HL-60/S4 treated with phorbol 12-myristate 13-acetate at 8.2 ng/mL for 4 days and 3 days (cell line): ENCODE data around the gene RAB11A.

Experiments used
- in situ Hi-C: fragments of 300-500 bp; cut with MboI; formaldehyde crosslinking; loops from 2 replicates; pipeline ENCODE4 v1.15.0; 2022; ENCODE audit warnings: low sequenced_read_pairs

The RAB11A gene

GRCh38 chr15:65883571-65883970, 14.3 kb downstream of the RAB11A start:
- in situ Hi-C loops: no loop called here

DNA sequence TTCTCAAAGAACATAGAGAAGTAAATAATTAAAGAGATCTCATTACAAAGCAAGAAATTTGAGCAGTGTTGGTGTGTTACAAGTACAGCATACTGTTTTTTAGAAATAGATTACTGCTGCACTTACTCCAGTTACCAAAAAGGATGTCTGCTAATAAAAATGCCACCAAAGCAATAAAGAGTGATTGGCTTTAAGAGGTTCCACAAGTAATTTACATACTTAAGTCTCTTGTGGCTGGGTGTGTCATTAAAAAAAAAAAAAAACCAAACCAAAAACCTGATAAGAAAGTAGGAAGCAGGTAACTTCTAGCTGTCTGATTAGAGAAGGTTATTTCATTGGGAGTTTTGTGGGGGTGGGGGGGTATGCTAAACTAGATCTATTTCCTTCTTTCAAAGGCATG, 15.2 kb downstream of the RAB11A start:
- in situ Hi-C loops: no loop called here

DNA sequence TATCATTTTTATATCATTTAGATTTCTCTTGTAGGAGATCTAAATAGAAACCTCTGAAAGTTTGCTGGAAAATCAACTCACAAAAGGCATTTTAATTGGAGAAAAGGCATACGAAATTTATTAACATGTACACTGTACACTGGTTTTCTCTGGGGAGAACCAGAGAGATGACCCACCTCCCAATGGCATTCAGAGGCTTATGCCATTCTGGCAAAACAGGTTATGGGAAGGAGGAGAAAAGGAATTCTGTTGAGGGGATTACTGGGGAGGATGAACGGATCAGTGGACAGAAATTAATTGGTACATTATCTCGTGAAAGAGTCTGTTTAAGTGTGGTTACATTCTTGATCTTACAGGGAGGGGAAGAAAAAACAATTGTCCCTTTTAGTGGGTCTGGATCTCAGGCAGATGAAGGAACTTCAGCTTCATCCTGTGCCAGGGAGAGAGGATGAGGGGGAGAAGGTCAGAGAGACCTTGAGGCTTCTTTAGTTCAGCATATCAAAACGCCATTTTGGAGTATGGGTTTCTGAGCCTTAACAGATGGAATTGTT, 16.5 kb downstream of the RAB11A start:
- in situ Hi-C loops: no loop called here

DNA sequence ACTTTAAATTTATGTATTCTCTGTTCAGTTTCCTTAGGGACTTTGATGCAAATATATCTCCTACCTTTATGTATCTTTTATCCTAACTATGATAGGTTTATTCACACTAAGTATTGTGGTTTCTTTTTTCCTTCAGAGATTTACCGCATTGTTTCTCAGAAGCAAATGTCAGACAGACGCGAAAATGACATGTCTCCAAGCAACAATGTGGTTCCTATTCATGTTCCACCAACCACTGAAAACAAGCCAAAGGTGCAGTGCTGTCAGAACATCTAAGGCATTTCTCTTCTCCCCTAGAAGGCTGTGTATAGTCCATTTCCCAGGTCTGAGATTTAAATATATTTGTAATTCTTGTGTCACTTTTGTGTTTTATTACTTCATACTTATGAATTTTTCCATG, 18.3 kb downstream of the RAB11A start:
- in situ Hi-C loops: no loop called here

- in situ Hi-C loops: no loop called here
Observed at GRCh38 chr15:65888981-65889380, 19.7 kb downstream of the RAB11A start.

DNA sequence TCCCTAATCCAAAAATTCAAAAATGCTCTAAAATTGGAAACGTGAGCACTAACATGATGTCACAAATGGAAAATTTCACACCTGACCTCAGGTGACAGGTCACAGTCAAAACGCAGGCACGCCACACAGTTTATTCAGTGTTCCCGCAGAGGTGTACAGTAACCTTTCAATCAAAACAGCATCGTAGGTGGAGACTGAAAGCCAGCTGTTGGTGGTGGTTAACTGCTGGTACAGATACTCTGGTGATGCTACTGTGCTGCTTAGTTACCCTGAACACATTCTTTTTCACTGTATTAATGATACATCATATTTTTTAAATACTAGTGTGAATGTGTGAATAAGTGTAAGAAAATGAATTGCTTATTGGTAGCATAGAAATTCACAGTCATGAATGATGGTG, 23.8 kb downstream of the RAB11A start:
- in situ Hi-C loops: no loop called here

- in situ Hi-C loops: no loop called here
Observed at GRCh38 chr15:65896236-65896635, 26.9 kb downstream of the RAB11A start.

- in situ Hi-C loops: no loop called here
Observed at GRCh38 chr15:65900488-65900887, 31.2 kb downstream of the RAB11A start.

DNA sequence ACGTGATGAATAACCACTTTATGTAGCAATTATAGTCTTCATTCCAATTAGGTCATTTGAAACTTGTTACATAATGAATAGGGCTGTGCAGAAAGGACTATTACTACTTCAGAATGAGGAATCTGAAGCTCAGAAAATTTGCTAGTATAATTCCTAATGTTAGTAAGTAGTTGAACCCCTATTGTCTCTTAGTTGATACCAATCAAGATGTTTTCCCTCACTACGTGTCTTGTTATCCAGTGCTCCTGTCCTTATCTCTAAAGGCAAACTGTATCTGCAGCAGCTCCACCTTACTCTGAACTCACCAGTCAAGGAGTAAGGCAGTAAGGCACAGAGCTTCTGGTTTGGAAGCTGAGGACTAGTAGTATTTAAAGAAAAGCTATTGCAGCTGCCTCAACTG, 32.0 kb downstream of the RAB11A start:
- in situ Hi-C loops: no loop called here

DNA sequence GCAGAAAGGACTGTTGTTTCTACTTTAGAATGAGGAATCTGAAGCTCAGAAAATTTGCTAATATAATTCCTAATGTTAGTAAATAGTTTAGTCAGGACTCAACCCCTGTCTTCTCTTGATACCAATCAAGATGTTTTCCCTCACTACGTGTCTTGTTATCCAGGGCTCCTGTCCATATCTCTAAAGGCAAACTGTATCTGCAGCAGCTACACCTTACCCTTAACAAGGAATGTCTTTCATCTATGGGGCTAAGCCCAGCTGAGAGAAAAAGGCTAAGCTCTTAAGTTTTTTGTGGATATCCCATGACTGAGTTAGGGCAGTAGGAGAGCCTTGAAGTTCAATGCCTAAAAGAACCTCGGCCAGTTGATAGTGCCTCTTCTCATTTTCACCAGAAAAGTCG, 32.5 kb downstream of the RAB11A start:
- in situ Hi-C loops: no loop called here

DNA sequence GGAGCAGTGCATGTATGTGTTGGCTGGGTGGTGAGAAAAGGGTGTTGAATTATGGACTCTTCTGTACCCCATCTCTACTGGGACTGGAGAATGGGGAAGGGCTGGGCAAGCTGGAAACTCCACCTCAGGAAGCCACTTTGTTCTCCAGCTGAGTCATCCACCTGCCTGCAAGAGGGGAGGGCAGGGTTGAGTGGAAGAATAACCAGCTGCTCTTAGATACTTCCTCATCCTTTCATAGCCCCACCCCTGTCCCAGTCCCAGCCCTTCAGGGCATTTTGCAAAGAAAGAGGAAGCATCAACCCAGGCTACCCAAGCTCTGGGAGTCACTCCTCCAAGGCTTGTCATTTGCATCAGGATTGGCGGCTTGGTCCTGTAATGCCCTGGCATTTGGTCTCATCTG, 33.1 kb downstream of the RAB11A start:
- in situ Hi-C loops: no loop called here

DNA sequence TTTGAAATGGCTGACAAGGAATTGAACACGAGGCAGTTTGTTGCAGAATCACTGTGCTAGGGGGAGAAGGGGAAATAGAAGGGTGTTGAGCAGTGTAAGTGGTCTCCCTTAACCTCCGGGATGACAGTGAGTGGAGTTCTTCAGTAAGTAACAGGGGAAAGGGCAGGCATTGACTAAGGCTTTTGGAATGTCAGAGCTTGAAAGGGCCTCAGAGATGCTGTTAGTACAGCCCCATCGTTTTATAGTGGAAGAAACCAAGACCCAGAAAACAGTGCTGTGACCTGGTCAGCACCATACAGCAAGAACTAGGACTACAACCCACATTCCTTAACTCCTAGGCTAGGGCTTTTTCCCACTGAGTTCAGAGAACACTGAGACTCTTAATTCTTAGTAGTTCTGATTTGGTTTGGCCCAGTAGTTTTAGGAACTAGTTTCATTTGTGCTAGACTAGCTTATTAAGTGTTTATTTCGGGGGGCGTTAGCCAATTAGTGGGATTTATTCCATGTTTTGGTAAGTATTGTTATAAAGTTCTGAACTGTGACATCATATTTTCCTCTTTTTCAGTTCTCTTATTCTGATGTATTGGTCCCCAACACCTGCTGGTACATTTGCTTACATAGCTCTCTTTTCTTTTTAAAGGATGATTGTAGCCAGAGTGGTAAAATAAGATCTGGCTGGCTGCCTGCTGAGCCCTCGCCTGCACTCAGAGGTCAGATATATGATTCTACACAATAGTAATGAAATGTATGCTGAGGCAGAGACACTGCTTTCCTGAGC, 34.2 kb downstream of the RAB11A start:
- in situ Hi-C loops: no loop called here

DNA sequence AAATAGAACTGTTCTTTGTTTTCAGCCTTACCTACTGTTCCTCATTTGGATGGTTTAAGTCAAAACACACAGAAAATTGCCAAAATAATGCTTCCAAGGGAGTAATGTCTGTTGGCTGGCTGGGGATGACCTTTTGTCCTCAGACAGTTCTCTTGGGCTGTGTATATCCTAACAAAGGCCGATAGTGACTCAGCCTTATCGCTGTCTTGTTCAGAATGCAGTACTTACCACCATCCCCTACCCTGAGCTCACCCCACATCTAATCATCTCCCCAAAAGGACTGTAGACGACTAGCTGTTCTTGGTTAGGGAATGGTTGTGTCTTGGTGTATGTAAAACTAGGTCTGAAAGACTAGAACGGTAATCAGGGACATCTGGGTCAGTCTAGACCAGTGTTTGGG, 35.0 kb downstream of the RAB11A start:
- in situ Hi-C loops: no loop called here

GRCh38 chr15:65906396-65906795, 37.1 kb downstream of the RAB11A start:
- in situ Hi-C loops: no loop called here

DNA sequence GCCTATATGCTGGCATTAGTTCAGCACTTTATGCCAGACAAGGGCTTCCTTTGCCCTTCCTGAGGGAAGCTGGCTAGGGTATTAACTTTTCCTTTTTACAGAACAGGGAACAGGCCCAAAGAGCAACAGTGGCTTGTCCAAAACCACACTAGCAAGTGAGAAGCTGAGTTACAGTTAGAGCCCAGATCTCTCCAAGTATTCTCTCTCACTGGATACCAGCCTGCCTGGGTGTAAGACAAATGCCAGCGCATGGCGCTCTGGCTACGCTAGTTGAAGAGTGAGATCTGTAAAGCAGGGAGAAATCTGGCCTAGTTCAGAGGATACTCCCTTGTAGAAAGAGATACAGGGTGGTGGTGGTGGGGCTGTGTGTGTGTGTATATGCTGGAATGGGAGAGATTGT, 38.4 kb downstream of the RAB11A start:
- in situ Hi-C loops: no loop called here

- in situ Hi-C loops: no loop called here
Observed at GRCh38 chr15:65908876-65909275, 39.6 kb downstream of the RAB11A start.

GRCh38 chr15:65909831-65910230, 40.5 kb downstream of the RAB11A start:
- in situ Hi-C loops: no loop called here

DNA sequence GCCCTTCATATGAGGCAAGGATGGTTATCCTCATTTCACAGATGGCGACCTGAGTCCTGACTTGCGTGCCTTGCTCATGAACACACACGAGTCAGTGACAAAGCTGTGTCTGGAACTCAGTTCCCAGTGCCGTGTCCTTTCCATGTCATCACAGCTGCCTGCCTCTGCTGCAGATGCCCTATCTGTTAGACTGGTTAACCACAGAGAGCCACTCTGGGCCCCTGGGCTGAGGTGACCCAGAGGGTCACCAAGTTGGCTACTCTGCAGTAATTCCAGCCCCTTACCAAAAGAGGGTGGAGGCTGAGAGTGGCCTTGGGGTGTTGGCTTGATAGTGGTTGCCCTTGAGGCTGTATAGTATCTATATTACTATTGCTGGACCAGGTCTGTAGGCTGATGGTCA, 41.0 kb downstream of the RAB11A start:
- in situ Hi-C loops: no loop called here

DNA sequence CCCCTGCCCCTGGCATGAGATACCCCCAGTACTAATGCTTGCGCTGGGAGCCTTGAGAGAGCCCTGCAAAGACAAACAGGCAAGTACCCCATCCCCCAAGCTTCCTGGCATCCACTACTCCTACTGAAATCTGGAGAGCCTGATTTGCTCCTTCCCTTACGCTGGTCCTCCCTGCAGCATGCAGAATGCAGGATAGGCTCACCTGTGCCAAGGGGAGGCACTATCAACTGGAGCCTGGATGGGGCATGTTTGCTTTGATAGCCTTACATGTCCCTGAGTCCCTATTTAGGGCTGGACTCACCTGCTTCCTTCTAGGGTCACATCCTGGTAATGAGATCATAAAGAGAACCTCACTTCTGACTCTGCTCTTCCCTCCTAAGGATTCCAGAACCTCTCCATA, 42.9 kb downstream of the RAB11A start:
- in situ Hi-C loops: no loop called here

- in situ Hi-C loops: no loop called here
Observed at GRCh38 chr15:65913631-65914199, 44.4 kb downstream of the RAB11A start.

DNA sequence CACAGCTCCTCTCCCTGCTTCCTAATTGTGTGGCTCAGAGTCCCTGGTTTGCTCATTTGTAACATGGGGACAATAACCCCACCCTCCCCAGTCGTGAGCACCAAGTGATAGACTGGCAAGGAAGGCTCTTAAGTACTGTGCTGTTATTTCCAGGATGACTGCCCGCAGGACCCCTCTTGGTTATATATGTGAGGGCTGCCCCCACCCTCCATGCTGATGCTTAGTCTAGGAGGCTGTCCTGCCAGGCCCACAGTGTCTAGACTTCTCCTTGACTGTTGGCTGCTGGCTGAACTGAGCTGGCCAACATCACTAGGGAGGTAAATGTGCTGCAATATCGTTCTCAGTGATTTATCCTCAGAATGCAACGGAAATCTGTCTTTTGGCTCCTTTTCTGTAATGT, 45.1 kb downstream of the RAB11A start:
- in situ Hi-C loops: no loop called here
